Panc1 (cell line): Measurements from ENCODE around the gene PXT1.

Experiments
- CTCF ChIP-seq: fragments of 450-650 bp; IDR thresholded peaks from 2 replicates; pipeline ENCODE4 v1.5.1; 2017; ENCODE audit warnings: mild to moderate bottlenecking
- POLR2AphosphoS5 ChIP-seq: IDR thresholded peaks from 2 replicates; pipeline ENCODE4 v1.6.1; 2012; ENCODE audit warnings: mild to moderate bottlenecking, low read depth, low read length, moderate library complexity

DNA sequence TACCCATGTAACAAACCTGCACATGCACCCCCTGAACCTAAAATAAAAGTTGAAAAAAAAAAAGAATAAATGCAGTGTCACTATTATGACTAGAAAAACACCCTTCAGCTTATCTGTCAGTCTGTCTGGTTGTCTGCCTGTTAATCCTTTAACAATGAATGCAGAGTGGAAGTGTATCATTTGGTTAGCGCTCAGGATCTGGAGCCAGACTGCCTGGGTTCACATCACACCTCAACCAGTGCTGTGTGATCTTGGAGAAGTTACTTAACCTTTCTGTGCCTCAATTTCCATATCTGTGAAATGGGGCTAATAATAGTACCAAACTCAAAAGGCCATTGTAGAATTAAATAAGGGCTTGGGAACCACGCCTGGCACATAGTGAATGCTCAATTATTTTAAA, 72.0 kb downstream of the PXT1 start:
- TF ChIP-seq CTCF (no peak), POLR2AphosphoS5 (no peak)
